GM12864 (cell line): ENCODE measurements around the gene ELOVL1.

ENCODE experiments used
- DNase-seq: peaks from one replicate; pipeline ENCODE4 v3.0.0-alpha.2; 2011; ENCODE audit warnings: low read depth
- H3K4me3 ChIP-seq: 2 replicates; pipeline ENCODE4 v1.5.1; 2011; ENCODE audit warnings: mild to moderate bottlenecking, low read depth, low read length, control low read depth
- CTCF ChIP-seq: IDR thresholded peaks from 2 replicates; pipeline ENCODE4 v1.5.1; 2011; ENCODE audit warnings: low read depth, mild to moderate bottlenecking, moderate library complexity, low read length, control low read depth, inconsistent platforms; ENCODE audit errors: missing control alignments

Gene ELOVL1

GRCh38 chr1:43357251-43357650, 10.6 kb downstream of the ELOVL1 start:
- no peak overlapping the region for H3K4me3 ChIP-seq
- no peak for TF ChIP-seq CTCF
- DNase-seq: no peak

- no peak overlapping the region for H3K4me3 ChIP-seq
- no peak for TF ChIP-seq CTCF
- DNase-seq: no peak
Observed at GRCh38 chr1:43354936-43355335, 12.9 kb downstream of the ELOVL1 start.

- no peak overlapping the region for H3K4me3 ChIP-seq
- TF ChIP-seq CTCF: no peak
- no peak for DNase-seq
Observed at GRCh38 chr1:43354471-43354870, 13.3 kb downstream of the ELOVL1 start.

GRCh38 chr1:43352881-43353280, 14.9 kb downstream of the ELOVL1 start:
- no peak overlapping the region for H3K4me3 ChIP-seq
- DNase-seq: no peak
- TF ChIP-seq CTCF: no peak

GRCh38 chr1:43352351-43352705, 15.5 kb downstream of the ELOVL1 start:
- no peak for TF ChIP-seq CTCF
- no peak overlapping the region for H3K4me3 ChIP-seq
- DNase-seq: no peak

- H3K4me3 ChIP-seq: no peak overlapping the region
- no peak for DNase-seq
- no peak for TF ChIP-seq CTCF
Observed at GRCh38 chr1:43351421-43352350, 16.1 kb downstream of the ELOVL1 start.

- no peak for TF ChIP-seq CTCF
- H3K4me3 ChIP-seq: no peak overlapping the region
- no peak for DNase-seq
Observed at GRCh38 chr1:43350976-43351375, 16.8 kb downstream of the ELOVL1 start.
